GM12878 (cell line): ENCODE results near the gene PPP1R9B. TPM values are rescaled to one million over a fixed set of nuclear protein-coding genes. Genes with fewer than 3 reads are reported as not detected.
A peak's percentile ranks its signal among the peaks of the same experiment; 100 is the strongest.

Experiments used
- ATAC-seq: fragments of 200-7000 bp; cut with Tn5 transposase; 3 replicates; pipeline ENCODE4 v1.9.1; 2020; ENCODE audit warnings: mild to moderate bottlenecking, moderate library complexity
- BruUV-seq: library from RNA; stranded (reverse); fragments of 400-500 nt; replicated peaks from 2 replicates; lab custom pipeline; 2021; lab: Mats Ljungman, UMichigan
- CTCF ChIA-PET: fragments of 300-600 bp; sonication (Branson Sonifier 250); formaldehyde crosslinking; extraction: SDS; loops from one replicate; lab custom pipeline; 2021; ENCODE audit warnings: inconsistent platforms; lab: Yijun Ruan, JAX
- POLR2A ChIA-PET: fragments of 350-600 bp; formaldehyde crosslinking; extraction: SDS; loops from one replicate; lab custom pipeline; 2021; ENCODE audit warnings: inconsistent platforms; lab: Charles Lee
- RAD21 ChIA-PET: fragments of 300-600 bp; sonication (Branson Sonifier 250); formaldehyde crosslinking; loops from one replicate; lab custom pipeline; 2023; ENCODE audit warnings: antibody characterized with exemption; ENCODE audit not compliant: unreplicated experiment; lab: Charles Lee
- SMC1A ChIA-PET: fragments of 300-600 bp; sonication (Branson Sonifier 250); formaldehyde crosslinking; loops from one replicate; lab custom pipeline; 2023; ENCODE audit not compliant: unreplicated experiment, uncharacterized antibody; lab: Charles Lee
- DNase-seq: peaks from one replicate; pipeline ENCODE4 v3.0.0-alpha.2; 2011; ENCODE audit warnings: low read depth, low spot score
- FAIRE-seq: peaks from 3 replicates; lab custom pipeline; 2011; peaks lifted over from hg19 to GRCh38; lab: Jason Lieb, UNC
- H2AFZ ChIP-seq: 2 replicates; pipeline ENCODE4 v1.6.0; 2011; ENCODE audit warnings: low read depth, low read length, control low read depth; ENCODE audit not compliant: control insufficient read depth
- H3K27ac ChIP-seq: 2 replicates; pipeline ENCODE4 v1.5.1; 2011; ENCODE audit warnings: control low read depth; ENCODE audit not compliant: control insufficient read depth, insufficient read depth
- H3K27me3 ChIP-seq, 2 experiments: replicated peaks in 1 of 2; 2 replicates each; pipeline versions ENCODE4 v1.6.0 to v1.6.1; 2011; ENCODE audit warnings: low read length in 1 of 2; ENCODE audit not compliant: control insufficient read depth in 2 of 2, insufficient read depth in 2 of 2
- H3K36me3 ChIP-seq, 2 experiments: 2 replicates each; pipeline ENCODE4 v1.5.1; 2011; ENCODE audit warnings: low read length in 1 of 2; ENCODE audit not compliant: control insufficient read depth in 2 of 2, insufficient read depth in 2 of 2
- H3K4me1 ChIP-seq: 2 replicates; pipeline ENCODE4 v1.6.1; 2011; ENCODE audit warnings: mild to moderate bottlenecking, low read length, moderate library complexity, mixed read lengths; ENCODE audit not compliant: control insufficient read depth, insufficient read depth
- H3K4me2 ChIP-seq: 2 replicates; pipeline ENCODE4 v1.6.0; 2011; ENCODE audit warnings: control low read depth; ENCODE audit not compliant: control insufficient read depth, insufficient read depth
- H3K4me3 ChIP-seq: fragments of 200-600 bp; sonication (generic); 2 replicates; pipeline ENCODE4 v1.5.1; 2016
- H3K79me2 ChIP-seq: 2 replicates; pipeline ENCODE4 v1.6.0; 2011; ENCODE audit warnings: low read length; ENCODE audit not compliant: control insufficient read depth, insufficient read depth
- H3K9ac ChIP-seq: 2 replicates; pipeline ENCODE4 v1.8.0; 2011; ENCODE audit warnings: low read length, control low read depth, mixed read lengths; ENCODE audit not compliant: control insufficient read depth, insufficient read depth
- H3K9me3 ChIP-seq: replicated peaks from 3 replicates; pipeline ENCODE4 v1.5.1; 2011; ENCODE audit warnings: mild to moderate bottlenecking, low read length; ENCODE audit not compliant: control insufficient read depth, insufficient read depth
- H4K20me1 ChIP-seq: 2 replicates; pipeline ENCODE4 v1.6.0; 2011; ENCODE audit not compliant: control insufficient read depth, insufficient read depth
- EZH2 ChIP-seq: IDR thresholded peaks from 2 replicates; pipeline ENCODE4 v1.6.1; 2012; ENCODE audit warnings: low read depth, mild to moderate bottlenecking, control low read depth, inconsistent platforms, low read length, borderline replicate concordance; ENCODE audit not compliant: control insufficient read depth
- JUNB ChIP-seq: IDR thresholded peaks from 2 replicates; pipeline ENCODE4 v1.6.1; 2016; ENCODE audit warnings: antibody characterized with exemption, mild to moderate bottlenecking
- PML ChIP-seq: IDR thresholded peaks from 2 replicates; pipeline ENCODE4 v1.6.1; 2012; ENCODE audit warnings: low read length, inconsistent platforms
- RELA ChIP-seq: fragments of 450-650 bp; IDR thresholded peaks from 2 replicates; pipeline ENCODE4 v1.8.0; 2014; ENCODE audit warnings: borderline replicate concordance; ENCODE audit not compliant: partially characterized antibody
- RUNX3 ChIP-seq: IDR thresholded peaks from 2 replicates; pipeline ENCODE4 v1.6.1; 2012; ENCODE audit warnings: low read length, inconsistent platforms
- ZBED1 ChIP-seq: IDR thresholded peaks from 2 replicates; pipeline ENCODE4 v1.6.1; 2016; ENCODE audit warnings: borderline replicate concordance
- WGBS: methylation state at CpG from one replicate; pipeline ENCODE4 v1.1.6; 2016; ENCODE audit warnings: low lambda C conversion rate; ENCODE audit not compliant: insufficient replicate concordance, insufficient coverage; ENCODE audit errors: missing lambda C conversion rate; 5-methylcytosine and 5-hydroxymethylcytosine counted together
- in situ Hi-C: fragments of 300-500 bp; cut with MboI; formaldehyde crosslinking; loops from 9 replicates; pipeline ENCODE4 v1.14.3; 2018; ENCODE audit warnings: mixed read lengths
- intact Hi-C: fragments of 100-400 bp; cut with micrococcal nuclease; formaldehyde crosslinking; loops from one replicate; pipeline ENCODE4 v1.14.2; 2022; ENCODE audit not compliant: unreplicated experiment
- polyA plus RNA-seq, 11 experiments: library from polyadenylated mRNA; depleted of rRNA in 4 of 11; unstranded in 6 of 11; stranded (reverse) in 5 of 11; fragments of >200 nt; fragmentation: Nextera tagmentation in 4 of 11; fragmentation: Illumina TruSeq in 1 of 11; extraction: Ambion mirVana in 4 of 11; extraction: Trizol in 1 of 11; gene quantifications; 1 replicate in 1 of 11; 2 replicates in 10 of 11; pipeline versions ENCODE4 v1.2.1 to v1.2.3, GENCODE V29; 2011 to 2016; ENCODE audit warnings: inconsistent platforms in 2 of 11, missing spikeins in 2 of 11, low read depth in 1 of 11
- total RNA-seq, 4 experiments: library from RNA; depleted of rRNA in 3 of 4; stranded (reverse); fragments of >200 nt in 3 of 4; fragmentation: Illumina TruSeq in 1 of 4; extraction: Trizol in 1 of 4; gene quantifications; 2 replicates each; pipeline versions ENCODE4 v1.2.1 to v1.2.3, GENCODE V29; 2013 to 2021
- TF ChIP-seq, protein P1 (sequence below): fragments of 450-650 bp; IDR thresholded peaks from 2 replicates; pipeline ENCODE4 v1.6.1; 2017; ENCODE audit warnings: borderline replicate concordance

PPP1R9B gene
- total and polyA plus RNA-seq, 10 of the 15 experiments (the other 5 are each of a cell fraction or from before 2014, with no cell fraction given), result 0.20 to 107 (median 37.5) TPM

GRCh38 chr17:50181591-50182560, 31.4 kb upstream of the PPP1R9B start:
- ChIA-PET CTCF (interaction anchor here (0.7 to 3.3 kb wide), 7 partner anchors 12 to 115 kb away, joined by 3 to 14 read pairs (median 4); no protein-coding TSS in a partner anchor), SMC1A (interaction anchor here (0.6 to 2.6 kb wide), 4 partner anchors 12 to 239 kb away, joined by 4 to 10 read pairs (median 4); no protein-coding TSS in a partner anchor), RAD21 (interaction anchor here (1.7 kb wide), 1 partner anchor 12 kb away, joined by 8 read pairs; no protein-coding TSS in a partner anchor), POLR2A (interaction anchor here (0.7 to 0.8 kb wide), 2 partner anchors 10 to 12 kb away, joined by 3 read pairs; no protein-coding TSS in a partner anchor)
- H3K4me3 ChIP-seq, result no peak overlapping the region
- ATAC-seq (no peak), FAIRE-seq (no peak), DNase-seq (no peak)
- H3K4me2 ChIP-seq, result no peak overlapping the region
- 56% methylated on average over 12 of the region's 12 CpGs for WGBS
- H4K20me1 ChIP-seq, result no peaks in the 10 kb centered on the region
- TF ChIP-seq EZH2, result no peak
- no peak for TF ChIP-seq RELA
- TF ChIP-seq JUNB, result no peak
- TF ChIP-seq ZBED1, result no peak
- no peak for TF ChIP-seq PML
- TF ChIP-seq, protein P1, sequence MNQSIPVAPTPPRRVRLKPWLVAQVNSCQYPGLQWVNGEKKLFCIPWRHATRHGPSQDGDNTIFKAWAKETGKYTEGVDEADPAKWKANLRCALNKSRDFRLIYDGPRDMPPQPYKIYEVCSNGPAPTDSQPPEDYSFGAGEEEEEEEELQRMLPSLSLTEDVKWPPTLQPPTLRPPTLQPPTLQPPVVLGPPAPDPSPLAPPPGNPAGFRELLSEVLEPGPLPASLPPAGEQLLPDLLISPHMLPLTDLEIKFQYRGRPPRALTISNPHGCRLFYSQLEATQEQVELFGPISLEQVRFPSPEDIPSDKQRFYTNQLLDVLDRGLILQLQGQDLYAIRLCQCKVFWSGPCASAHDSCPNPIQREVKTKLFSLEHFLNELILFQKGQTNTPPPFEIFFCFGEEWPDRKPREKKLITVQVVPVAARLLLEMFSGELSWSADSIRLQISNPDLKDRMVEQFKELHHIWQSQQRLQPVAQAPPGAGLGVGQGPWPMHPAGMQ, result no peak
- 0 out of 2 replicates have a peak, but pooled peaks have one; percentile 19 for TF ChIP-seq RUNX3
- BruUV-seq, result no TSS peak
- H3K27ac ChIP-seq, result no peak overlapping the region
- intact Hi-C loops (no loop called here), in situ Hi-C loops (no loop called here)
- no peaks in the 10 kb centered on the region for H3K9me3 ChIP-seq
- H3K79me2 ChIP-seq, result no peaks in the 10 kb centered on the region
- H2AFZ ChIP-seq, result no peak overlapping the region
- H3K27me3 ChIP-seq, result no peaks in the 10 kb centered on the region
- H3K4me1 ChIP-seq, result peaks cover 26% of the 10 kb centered on the region
- H3K36me3 ChIP-seq, result peaks cover 0 to 6% of the 10 kb centered on the region in 2 experiments; a peak in 2 of 4 replicates
- no peak overlapping the region for H3K9ac ChIP-seq
